Measurements from ENCODE around the gene SNAP47.

DNA sequence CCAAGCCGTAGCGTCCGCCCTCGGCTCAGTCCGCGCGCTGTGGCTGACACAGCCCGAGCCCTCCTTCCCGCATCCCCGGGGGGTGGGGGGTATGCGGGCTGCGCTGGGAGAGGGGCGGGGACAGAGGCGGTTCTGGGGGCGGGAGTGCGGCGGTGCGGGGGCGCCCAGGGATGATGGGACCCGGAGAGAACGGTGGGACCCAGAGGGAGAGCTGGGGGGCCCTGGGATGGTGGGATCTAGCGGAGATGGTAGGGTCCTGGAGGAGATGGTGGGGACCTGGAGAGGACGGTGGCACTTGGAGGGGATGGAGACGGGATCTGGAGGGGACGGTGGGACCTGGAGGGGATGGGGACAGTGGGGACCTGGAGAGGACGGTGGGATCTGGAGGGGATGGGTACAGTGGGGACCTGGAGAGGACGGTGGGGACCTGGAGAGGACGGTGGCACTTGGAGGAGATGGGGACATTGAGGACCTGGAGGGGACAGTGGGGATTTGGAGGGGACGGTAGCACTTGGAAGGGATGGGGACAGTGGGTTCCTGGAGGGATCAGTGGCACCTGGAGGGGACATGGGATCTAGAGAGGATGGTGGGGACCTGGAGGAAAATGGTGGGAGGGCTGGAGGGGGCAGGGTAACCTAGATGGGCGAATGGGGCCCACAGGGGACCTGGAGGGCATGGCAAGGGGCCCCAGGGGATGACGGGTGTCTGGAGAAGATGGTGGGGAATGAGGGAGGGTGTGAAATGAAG, 477 bp downstream of the SNAP47 start:
- TF ChIP-seq, protein P1, sequence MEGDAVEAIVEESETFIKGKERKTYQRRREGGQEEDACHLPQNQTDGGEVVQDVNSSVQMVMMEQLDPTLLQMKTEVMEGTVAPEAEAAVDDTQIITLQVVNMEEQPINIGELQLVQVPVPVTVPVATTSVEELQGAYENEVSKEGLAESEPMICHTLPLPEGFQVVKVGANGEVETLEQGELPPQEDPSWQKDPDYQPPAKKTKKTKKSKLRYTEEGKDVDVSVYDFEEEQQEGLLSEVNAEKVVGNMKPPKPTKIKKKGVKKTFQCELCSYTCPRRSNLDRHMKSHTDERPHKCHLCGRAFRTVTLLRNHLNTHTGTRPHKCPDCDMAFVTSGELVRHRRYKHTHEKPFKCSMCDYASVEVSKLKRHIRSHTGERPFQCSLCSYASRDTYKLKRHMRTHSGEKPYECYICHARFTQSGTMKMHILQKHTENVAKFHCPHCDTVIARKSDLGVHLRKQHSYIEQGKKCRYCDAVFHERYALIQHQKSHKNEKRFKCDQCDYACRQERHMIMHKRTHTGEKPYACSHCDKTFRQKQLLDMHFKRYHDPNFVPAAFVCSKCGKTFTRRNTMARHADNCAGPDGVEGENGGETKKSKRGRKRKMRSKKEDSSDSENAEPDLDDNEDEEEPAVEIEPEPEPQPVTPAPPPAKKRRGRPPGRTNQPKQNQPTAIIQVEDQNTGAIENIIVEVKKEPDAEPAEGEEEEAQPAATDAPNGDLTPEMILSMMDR (IDR thresholded peaks at IDR 0.05), result no peak
- TF ChIP-seq POLR2A (IDR thresholded peaks at IDR 0.05) (no peak), POLR2AphosphoS5 (IDR thresholded peaks at IDR 0.05) (no peak), EP300 (IDR thresholded peaks at IDR 0.05) (no peak)
